ENCODE results near the gene VSIG10L2.

Gene VSIG10L2

GRCh38 chr11:125930076-125930450 is 15.8 kb upstream of the VSIG10L2 start:
- no peak for DNase-seq

- DNase-seq: no peak
Measured at GRCh38 chr11:125931116-125931515, 14.7 kb upstream of the VSIG10L2 start.

- DNase-seq: no peak
Measured at GRCh38 chr11:125931668-125932067, 14.2 kb upstream of the VSIG10L2 start.

- no peak for DNase-seq
Measured at GRCh38 chr11:125932301-125932700, 13.5 kb upstream of the VSIG10L2 start.

- no peak for DNase-seq
Measured at GRCh38 chr11:125933030-125933813, 12.6 kb upstream of the VSIG10L2 start.

- no peak for DNase-seq
Measured at GRCh38 chr11:125934473-125934872, 11.4 kb upstream of the VSIG10L2 start.

GRCh38 chr11:125935056-125935455 is 10.8 kb upstream of the VSIG10L2 start:
- no peak for DNase-seq

- DNase-seq: no peak
Measured at GRCh38 chr11:125935618-125936199, 10.1 kb upstream of the VSIG10L2 start.

- DNase-seq: no peak
Measured at GRCh38 chr11:125938418-125938817, 7.4 kb upstream of the VSIG10L2 start.

- DNase-seq: peak; percentile 21
Measured at GRCh38 chr11:125939081-125939521, 6.7 kb upstream of the VSIG10L2 start.

- DNase-seq: no peak
Measured at GRCh38 chr11:125940145-125940544, 5.7 kb upstream of the VSIG10L2 start.

- no peak for DNase-seq
Measured at GRCh38 chr11:125941267-125941618, 4.6 kb upstream of the VSIG10L2 start.

- DNase-seq: peak; percentile 93
Measured at GRCh38 chr11:125941619-125942611, 3.9 kb upstream of the VSIG10L2 start.

GRCh38 chr11:125942771-125943428 is 2.9 kb upstream of the VSIG10L2 start:
- no peak for DNase-seq

- no peak for DNase-seq
Measured at GRCh38 chr11:125943661-125944349, 2.0 kb upstream of the VSIG10L2 start.

- DNase-seq: no peak
Measured at GRCh38 chr11:125944350-125945010, 1.4 kb upstream of the VSIG10L2 start.

GRCh38 chr11:125945011-125945796 is 640 bp upstream of the VSIG10L2 start:
- no peak for DNase-seq

GRCh38 chr11:125946712-125947418 is 1.0 kb downstream of the VSIG10L2 start:
- DNase-seq: no peak

- DNase-seq: no peak
Measured at GRCh38 chr11:125947419-125948277, 1.8 kb downstream of the VSIG10L2 start.
